Psoas muscle (tissue), 8 donors: ENCODE measurements around the gene AGMO. TPM values are rescaled to one million over a fixed set of nuclear protein-coding genes. Genes with fewer than 3 reads are reported as not detected.

Experiments
- ATAC-seq, 4 donors: fragments of 200-7000 bp; cut with Tn5 transposase; one replicate each; pipeline ENCODE4 v1.9.1; 2020; ENCODE audit warnings: moderate library complexity in 3 of 4, mild to moderate bottlenecking in 2 of 4
- DNase-seq, 2 donors: peaks; one replicate each; pipeline ENCODE4 v3.0.0-alpha.2; 2020
- H3K27ac ChIP-seq: fragments of 200-600 bp; one replicate; pipeline ENCODE4 v1.8.0; 2022
- H3K27me3 ChIP-seq, 3 donors: fragments of 200-600 bp in 1 of 3; one replicate each; pipeline versions ENCODE4 v1.6.1 to v1.8.0; 2013 to 2022; ENCODE audit warnings: low read length in 2 of 3, mild to moderate bottlenecking in 2 of 3, moderate library complexity in 1 of 3; ENCODE audit not compliant: insufficient read depth in 3 of 3
- H3K36me3 ChIP-seq, 2 donors: fragments of 200-600 bp in 1 of 2; one replicate each; pipeline versions ENCODE4 v1.6.1 to v1.8.0; 2013 to 2022; ENCODE audit warnings: low read depth in 1 of 2, mild to moderate bottlenecking in 1 of 2, moderate library complexity in 1 of 2; ENCODE audit not compliant: insufficient read depth in 1 of 2
- H3K4me1 ChIP-seq: fragments of 200-600 bp; one replicate; pipeline ENCODE4 v1.8.0; 2022
- H3K4me3 ChIP-seq: fragments of 200-600 bp; one replicate; pipeline ENCODE4 v1.8.0; 2022; ENCODE audit warnings: mild to moderate bottlenecking
- H3K9me3 ChIP-seq: fragments of 200-600 bp; one replicate; pipeline ENCODE4 v1.8.0; 2022
- CTCF ChIP-seq: fragments of 200-600 bp; IDR thresholded peaks from one replicate; pipeline ENCODE4 v1.8.0; 2022; ENCODE audit warnings: antibody characterized with exemption
- WGBS, 3 donors: extraction: QIAGEN DNeasy Blood & Tissue Kit; methylation state at CpG; one replicate each; pipeline versions ENCODE4 v1.1.6 to v1.1.7; 2013; 5-methylcytosine and 5-hydroxymethylcytosine counted together
- intact Hi-C, 2 donors: fragments of 100-400 bp; cut with DNase I; formaldehyde crosslinking; loops; one replicate each; pipeline versions ENCODE4 v1.11.0 to v1.14.2; 2022
- polyA plus RNA-seq, 3 donors: library from polyadenylated mRNA; stranded (reverse); fragments of 200-250 nt; gene quantifications; one replicate each; pipeline ENCODE4 v1.2.3, GENCODE V29; 2013
- total RNA-seq, 4 donors: library from RNA; stranded (reverse); fragmentation: NEBNext Ultra II Directional in 2 of 4; extraction: Animal tissue kit (Norgen Biotek cat#: 25700) in 2 of 4; gene quantifications; one replicate each; pipeline versions ENCODE4 v1.2.1 to v1.2.4, GENCODE V29; 2021 to 2023
- donor health status: healthy with polysubstance abuse.
- donor health status: DM: no; HTN: no; CAD: no; lungs with moderate emphysema.
- donor health status: Bipolar disorder and iron deficiency.
- donor health status: healthy.
- donor health status: DM: yes; HTN: yes; CAD: no.
- donor health status: DM: no; HTN: no; CAD: no.
- donor health status: DM: no; HTN: no; CAD: no.
- donor health status: DM: yes; HTN: yes; CAD: no.

Gene AGMO
- total and polyA plus RNA-seq, 7 donors, result 0.13 to 0.54 (median 0.36) TPM; not detected in 1

DNA sequence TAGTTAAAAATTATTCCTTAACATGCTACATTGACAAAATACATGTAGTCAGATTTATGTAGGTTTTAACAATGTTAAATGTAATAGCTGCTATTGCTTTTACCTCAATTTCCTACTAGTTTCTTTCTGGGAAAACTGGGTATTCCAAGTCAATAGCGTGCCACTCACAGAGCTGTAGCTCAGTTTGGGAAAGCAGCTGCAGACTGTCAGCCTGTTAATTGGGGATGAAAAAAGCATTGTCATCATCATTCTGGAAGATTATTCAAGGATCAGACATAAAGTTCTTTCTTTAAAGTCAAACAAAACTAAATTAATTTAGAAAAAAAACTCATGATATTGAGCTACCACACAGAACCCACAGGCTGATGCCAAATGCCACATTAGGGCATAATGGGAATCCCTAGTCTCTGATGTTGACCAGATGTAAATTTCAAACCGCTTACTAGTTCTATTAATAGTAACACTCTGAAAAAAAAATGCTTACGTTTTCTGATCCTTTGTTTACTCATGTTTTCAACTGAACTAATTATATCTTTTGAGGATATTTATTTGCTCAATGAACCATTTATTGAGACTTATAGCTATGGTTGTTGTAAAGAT is 19.6 kb upstream of the AGMO start:
- no peak for ATAC-seq
- DNase-seq, result no peak
- no peak for TF ChIP-seq CTCF
- Histone ChIP-seq H3K4me1 (no peaks in the 10 kb centered on the region), H3K27ac (no peak overlapping the region), H3K9me3 (peaks cover 6% of the 10 kb centered on the region), H3K36me3 (no peaks in the 10 kb centered on the region), H3K27me3 (no peaks in the 10 kb centered on the region), H3K4me3 (no peak overlapping the region)
- 33 to 45% (median 37%) methylated on average over 3 of the region's 3 CpGs for WGBS, 3 donors
- intact Hi-C loops, result no loop called here

DNA sequence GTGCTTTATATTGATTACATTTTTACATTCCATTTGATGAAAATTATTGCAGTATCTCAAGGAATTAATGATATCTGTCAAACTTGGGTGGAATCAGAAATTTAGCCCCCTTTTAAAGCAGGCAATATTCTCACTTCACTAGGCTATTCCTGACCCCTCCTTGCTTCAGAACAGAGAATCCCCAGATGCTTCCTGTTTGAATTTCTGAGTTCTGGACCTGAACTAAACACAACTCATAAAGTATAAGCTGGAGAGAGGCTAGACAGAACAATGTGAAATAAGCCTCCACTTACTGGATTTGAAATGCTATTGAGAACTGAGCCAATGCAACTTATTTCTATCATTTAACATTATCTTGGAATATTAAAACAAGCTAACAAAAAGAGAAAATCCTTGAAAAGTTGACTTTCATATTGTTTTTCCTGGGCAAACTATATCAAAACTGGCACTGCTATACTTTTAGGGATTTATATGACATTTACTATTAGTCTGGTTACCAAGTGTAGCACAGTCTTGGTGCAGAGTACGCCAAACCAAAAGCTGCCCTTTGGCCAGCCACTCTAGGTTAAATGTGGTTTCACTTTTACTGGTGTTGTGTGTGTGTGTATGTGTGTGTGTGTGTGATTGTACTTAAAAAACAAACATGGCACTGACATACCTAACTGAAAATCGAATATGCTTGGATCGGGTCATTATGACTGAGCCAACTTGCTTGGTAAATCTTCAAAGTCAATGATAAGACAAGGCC is 19.0 kb upstream of the AGMO start:
- Histone ChIP-seq H3K27ac (no peak overlapping the region), H3K27me3 (no peaks in the 10 kb centered on the region), H3K4me1 (no peaks in the 10 kb centered on the region), H3K4me3 (no peak overlapping the region), H3K36me3 (no peaks in the 10 kb centered on the region), H3K9me3 (peaks cover 6% of the 10 kb centered on the region)
- 75 to 88% (median 82%) methylated on average over 3 of the region's 3 CpGs for WGBS, 3 donors
- intact Hi-C loops, result no loop called here
- ATAC-seq, result no peak
- TF ChIP-seq CTCF, result no peak
- no peak for DNase-seq

DNA sequence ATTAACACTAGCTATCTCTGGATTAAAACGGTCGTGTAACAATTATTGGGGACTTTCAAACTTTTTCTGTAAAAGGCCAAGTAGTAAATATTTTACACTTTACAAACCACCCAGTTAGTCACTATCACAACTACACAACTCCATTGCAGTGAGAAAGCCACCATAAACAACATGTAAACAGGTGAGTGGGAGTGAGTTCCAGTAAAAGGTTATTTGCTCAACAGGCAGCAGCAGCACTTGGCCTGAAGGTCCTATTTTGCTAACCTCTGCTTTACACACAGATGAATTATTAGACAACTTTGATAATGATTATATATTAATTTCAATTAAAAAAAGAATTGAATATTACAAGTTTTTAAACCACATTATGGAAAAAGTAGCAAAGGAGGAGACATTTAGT is 15.8 kb upstream of the AGMO start:
- TF ChIP-seq CTCF, result no peak
- Histone ChIP-seq H3K27me3 (no peaks in the 10 kb centered on the region), H3K36me3 (no peaks in the 10 kb centered on the region), H3K4me1 (no peaks in the 10 kb centered on the region), H3K9me3 (no peaks in the 10 kb centered on the region), H3K4me3 (no peak overlapping the region), H3K27ac (no peak overlapping the region)
- WGBS, 3 donors, result 95 to 98% (median 97%) methylated on average over 2 of the region's 2 CpGs
- intact Hi-C loops, result no loop called here
- ATAC-seq, result no peak
- DNase-seq, result no peak

DNA sequence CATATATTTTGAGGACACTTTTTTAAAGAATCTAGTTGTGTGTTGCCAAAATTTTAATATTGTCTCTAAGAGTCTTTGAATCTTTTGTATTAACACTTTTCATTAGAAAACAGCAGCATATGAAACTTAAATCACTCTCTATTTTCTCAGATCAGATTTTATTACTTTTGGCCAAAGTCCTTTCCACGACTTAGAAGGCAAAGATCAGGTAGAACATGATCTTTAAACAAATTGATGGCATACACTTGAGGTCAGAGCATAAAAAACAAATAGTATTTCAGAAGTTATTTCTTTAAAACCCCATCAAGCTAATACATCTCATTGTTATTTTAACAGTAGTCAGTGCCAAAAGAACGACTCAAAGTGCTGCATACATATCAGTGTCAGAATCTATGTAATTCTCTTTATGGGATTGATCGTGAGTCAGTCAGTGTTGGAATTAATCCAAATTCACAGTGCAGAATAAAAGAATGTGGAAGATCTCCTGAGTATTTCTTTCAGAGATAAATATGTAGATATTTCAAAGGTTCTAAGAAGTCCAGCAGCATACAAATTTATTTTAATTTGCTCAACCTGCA is 9.6 kb upstream of the AGMO start:
- H3K36me3 ChIP-seq, result no peaks in the 10 kb centered on the region
- no peak for ATAC-seq
- H3K4me1 ChIP-seq, result no peaks in the 10 kb centered on the region

More for the DNA sequence above, 9.6 kb upstream of the AGMO start:
- H3K27ac ChIP-seq, result no peak overlapping the region
- no peaks in the 10 kb centered on the region for H3K9me3 ChIP-seq
- no peaks in the 10 kb centered on the region for H3K27me3 ChIP-seq
- TF ChIP-seq CTCF, result no peak
- WGBS, 3 donors, result 17 to 30% (median 17%) methylated on average over 3 of the region's 3 CpGs
- intact Hi-C loops, result no loop called here
- no peak for DNase-seq
- H3K4me3 ChIP-seq, result no peak overlapping the region
